ENCODE results near the gene NFE2.
A peak's percentile ranks its signal among the peaks of the same experiment; 100 is the strongest.
"Not testable (repeated sequence)": the region's sequence is repeated elsewhere in the genome, so short reads cannot be mapped to it uniquely, and the experiment has no call there.

NFE2 gene
- long read RNA-seq, donor 1, partial matches to known transcripts, result 0 of 1 reads
- long read RNA-seq, donor 1, other reads (novel, unspliced or antisense), result 0 of 1 reads
- long read RNA-seq, donor 2, partial matches to known transcripts, result 0 of 2 reads
- long read RNA-seq, donor 2, other reads (novel, unspliced or antisense), result 0 of 2 reads
- long read RNA-seq, donor 3, partial matches to known transcripts, result 0 of 2 reads
- long read RNA-seq, donor 3, other reads (novel, unspliced or antisense), result 0 of 2 reads
- long read RNA-seq, donor 4, partial matches to known transcripts, result 222 of 311 reads
- long read RNA-seq, donor 4, other reads (novel, unspliced or antisense), result 88 of 311 reads
- long read RNA-seq, donor 5, result 0 reads
- long read RNA-seq, donor 6, result 0 reads
- long read RNA-seq, donor 7, partial matches to known transcripts, result 0 of 1 reads
- long read RNA-seq, donor 7, other reads (novel, unspliced or antisense), result 0 of 1 reads
- long read RNA-seq, donor 8, partial matches to known transcripts, result 0 of 1 reads
- long read RNA-seq, donor 8, other reads (novel, unspliced or antisense), result 0 of 1 reads

GRCh38 chr12:54300732-54301427, at the start of gene NFE2:
NFE2 (minus strand) TSS chr12:54301015; CDS start chr12:54295248, 5,767 bp downstream.
- peak; percentile 69 for DNase-seq

- DNase-seq, result no peak
These were observed 48.9 kb upstream of the NFE2 start for GRCh38 chr12:54349679-54350078.

- DNase-seq, result no peak
These were observed 48.2 kb upstream of the NFE2 start for GRCh38 chr12:54349036-54349435.

GRCh38 chr12:54341378-54342300, 40.8 kb upstream of the NFE2 start:
- DNase-seq, result no peak

GRCh38 chr12:54340846-54341245, 40.0 kb upstream of the NFE2 start:
- no peak for DNase-seq

GRCh38 chr12:54338698-54339296, 38.0 kb upstream of the NFE2 start:
- DNase-seq, result no peak

GRCh38 chr12:54337854-54338650, 37.2 kb upstream of the NFE2 start:
- no peak for DNase-seq

GRCh38 chr12:54337280-54337842, 36.5 kb upstream of the NFE2 start:
- DNase-seq, result no peak

GRCh38 chr12:54333420-54334034, 32.7 kb upstream of the NFE2 start:
- DNase-seq, result no peak

GRCh38 chr12:54331461-54331860, 30.6 kb upstream of the NFE2 start:
- DNase-seq, result no peak

GRCh38 chr12:54330442-54330841, 29.6 kb upstream of the NFE2 start:
- no peak for DNase-seq

- DNase-seq, result no peak
These were observed 28.9 kb upstream of the NFE2 start for GRCh38 chr12:54329759-54330158.

GRCh38 chr12:54328595-54329337, 28.0 kb upstream of the NFE2 start:
- DNase-seq, result no peak

GRCh38 chr12:54325442-54326109, 24.8 kb upstream of the NFE2 start:
- peak; percentile 52 for DNase-seq

- peak; percentile 94 for DNase-seq
These were observed 24.0 kb upstream of the NFE2 start, which contains the start of gene COPZ1 for GRCh38 chr12:54324617-54325441. COPZ1 (plus strand) TSS chr12:54325131; CDS start chr12:54325164, 33 bp downstream.

- no peak for DNase-seq
These were observed 20.5 kb upstream of the NFE2 start for GRCh38 chr12:54321363-54321762.

GRCh38 chr12:54312309-54312708, 11.5 kb upstream of the NFE2 start:
- not testable (repeated sequence) for DNase-seq

GRCh38 chr12:54311051-54311450, 10.2 kb upstream of the NFE2 start:
- DNase-seq, result no peak

Data from right kidney (tissue), 9 donors.